Activated naive CD4-positive, alpha-beta T cell treated with anti-CD3 and anti-CD28 coated beads, Interleukin-2, amount 10 ng/mL, durations not matched to agents 7 days and 5 days (primary cell): ENCODE measurements around the gene REN.

Source experiments
- CTCF ChIA-PET: fragments of 350-600 bp; sonication (Branson Sonifier 250); formaldehyde crosslinking; loops from one replicate; lab custom pipeline; 2021; ENCODE audit warnings: antibody characterized with exemption; lab: Charles Lee
- DNase-seq: peaks from one replicate; pipeline ENCODE4 v3.0.0-alpha.2; 2020
- H3K27ac Mint-ChIP-seq: one replicate; pipeline ENCODE4 v1.8.0; 2021; ENCODE audit warnings: mild to moderate bottlenecking, moderate library complexity, mixed read lengths
- H3K27me3 Mint-ChIP-seq: one replicate; pipeline ENCODE4 v1.8.0; 2021; ENCODE audit warnings: mild to moderate bottlenecking, mixed read lengths
- H3K36me3 Mint-ChIP-seq: one replicate; pipeline ENCODE4 v1.8.0; 2021; ENCODE audit warnings: mixed read lengths
- H3K4me1 Mint-ChIP-seq: one replicate; pipeline ENCODE4 v1.8.0; 2021; ENCODE audit warnings: mixed read lengths
- H3K4me3 Mint-ChIP-seq: one replicate; pipeline ENCODE4 v1.8.0; 2021; ENCODE audit warnings: mild to moderate bottlenecking, moderate library complexity, mixed read lengths
- H3K9me3 Mint-ChIP-seq: one replicate; pipeline ENCODE4 v1.8.0; 2021; ENCODE audit warnings: mixed read lengths

Gene REN

DNA sequence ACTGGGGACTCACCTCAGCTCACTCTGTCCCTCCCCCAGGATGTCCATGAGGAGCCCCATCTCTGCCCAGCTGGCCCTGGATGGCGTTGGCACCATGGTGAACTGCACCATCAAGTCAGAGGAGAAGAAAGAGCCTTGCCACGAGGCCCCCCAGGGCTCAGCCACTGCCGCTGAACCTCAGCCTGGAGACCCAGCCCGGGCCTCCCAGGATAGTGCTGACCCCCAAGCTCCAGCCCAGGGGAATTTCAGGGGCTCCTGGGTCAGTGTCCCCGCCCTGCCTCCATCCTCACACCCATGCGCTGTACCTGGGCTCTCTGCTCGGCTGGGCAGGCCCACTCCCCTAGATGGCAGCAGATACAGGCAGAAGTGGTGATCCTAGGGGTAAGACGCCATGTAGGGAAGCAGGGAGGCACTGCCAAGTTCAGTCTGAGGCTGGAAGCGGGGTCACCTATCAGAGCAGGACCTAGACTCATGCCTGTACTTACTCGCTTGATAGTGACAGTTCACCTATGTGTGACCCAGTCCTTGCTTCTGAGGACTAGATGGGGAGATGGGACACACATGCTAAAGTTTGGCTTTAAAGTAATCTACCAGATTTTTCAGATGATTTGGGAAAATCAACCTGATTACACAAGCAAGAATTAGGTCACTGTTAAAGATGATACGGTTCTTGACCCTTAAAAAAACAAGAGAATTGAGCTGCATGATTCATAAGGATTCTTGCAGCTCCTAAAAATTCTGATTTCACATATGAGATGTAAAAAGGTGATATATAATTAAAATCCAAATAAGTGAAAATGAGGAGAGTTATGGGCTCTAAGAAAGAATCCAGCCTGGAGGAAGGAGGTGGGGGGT lies 53.0 kb downstream of the REN start:
- H3K27ac Mint-ChIP-seq, result no peak overlapping the region
- no peak overlapping the region for H3K4me3 Mint-ChIP-seq
- H3K27me3 Mint-ChIP-seq, result peaks cover 17% of the 10 kb centered on the region
- no peaks in the 10 kb centered on the region for H3K4me1 Mint-ChIP-seq
- no peak for DNase-seq
- no peaks in the 10 kb centered on the region for H3K9me3 Mint-ChIP-seq
- CTCF ChIA-PET, result interaction anchor here (0.7 kb wide), 1 partner anchor 22 kb away, joined by 3 read pairs; no protein-coding TSS in a partner anchor
- H3K36me3 Mint-ChIP-seq, result no peaks in the 10 kb centered on the region

DNA sequence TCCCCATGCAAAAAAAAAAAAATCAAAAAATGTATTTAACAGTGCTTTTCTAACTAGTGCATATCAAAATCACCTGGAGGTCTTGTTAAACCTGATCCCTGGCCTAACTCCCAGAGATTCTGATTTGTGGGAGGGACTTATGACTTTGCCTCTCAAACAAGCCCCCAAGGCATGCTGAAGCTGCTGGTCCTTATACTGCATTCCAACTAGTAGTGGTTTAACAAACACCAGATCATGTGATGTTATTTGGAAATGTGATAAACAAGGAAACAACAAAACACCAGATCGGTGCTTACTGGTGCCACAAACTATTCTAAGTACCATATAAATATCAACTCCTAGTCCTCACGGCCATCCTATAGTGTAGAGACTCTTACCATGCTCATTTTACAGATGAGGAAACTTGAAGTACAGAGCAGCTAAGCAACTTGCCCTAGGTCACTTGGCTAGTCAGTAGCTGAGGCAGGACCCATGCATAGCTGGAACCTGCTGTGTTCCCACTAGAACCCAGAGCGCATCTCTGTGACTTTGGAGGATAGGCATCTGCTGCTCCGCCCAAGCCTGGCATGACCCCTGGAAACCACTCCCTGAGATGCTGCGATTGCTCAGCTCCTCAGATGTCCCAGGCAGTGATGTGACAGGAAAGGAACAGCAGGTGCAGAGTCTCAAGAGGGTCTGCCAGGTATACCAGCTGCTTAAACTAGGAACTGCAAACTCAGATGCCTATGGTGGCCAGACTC lies 55.1 kb downstream of the REN start:
- Mint-ChIP-seq H3K27ac (no peak overlapping the region), H3K36me3 (no peaks in the 10 kb centered on the region), H3K9me3 (no peaks in the 10 kb centered on the region), H3K4me3 (no peak overlapping the region), H3K4me1 (no peaks in the 10 kb centered on the region), H3K27me3 (peaks cover 27% of the 10 kb centered on the region)
- CTCF ChIA-PET, result no interaction called here
- DNase-seq, result no peak

DNA sequence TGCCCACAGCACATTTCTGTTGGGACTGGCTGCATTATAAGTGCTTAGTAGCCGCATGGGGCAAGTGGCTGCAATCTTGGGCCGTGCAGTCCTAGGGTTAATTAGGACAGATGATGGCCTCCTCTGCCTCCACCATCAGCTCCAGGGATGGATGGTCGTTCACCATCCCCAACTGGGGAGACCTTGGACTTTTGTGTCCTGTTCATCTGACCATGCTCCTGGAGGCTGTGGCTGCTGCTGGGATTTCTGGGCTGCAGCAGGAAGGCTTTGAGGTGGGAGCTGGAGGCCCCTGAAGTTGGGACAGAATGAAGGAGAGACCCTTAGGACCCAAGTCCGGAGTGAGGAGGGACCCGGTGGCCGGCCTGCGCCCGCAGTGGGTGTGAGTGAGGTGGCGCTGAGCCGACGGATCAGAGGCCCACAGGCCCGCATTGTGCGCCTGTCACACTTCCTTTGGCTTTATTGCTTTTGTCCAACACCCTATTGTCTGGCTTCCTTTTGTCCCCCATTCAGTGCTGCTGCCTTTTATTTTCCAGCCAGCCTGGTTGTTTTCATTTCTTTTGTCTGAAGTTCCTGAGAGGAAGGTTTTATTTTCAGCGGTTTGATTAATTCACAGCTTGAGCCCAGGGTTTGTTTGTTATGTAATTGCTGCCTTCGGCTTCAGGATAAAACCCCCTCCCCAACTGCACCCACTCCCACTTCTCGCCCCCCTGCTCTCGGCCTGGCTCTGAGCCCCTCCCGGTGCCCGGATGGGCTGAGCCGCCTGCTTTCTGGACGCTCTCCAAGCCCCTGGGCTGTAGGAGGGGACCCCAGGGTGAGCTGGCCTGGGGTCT lies 57.6 kb downstream of the REN start:
- peaks cover 41% of the 10 kb centered on the region for H3K27me3 Mint-ChIP-seq
- no peaks in the 10 kb centered on the region for H3K9me3 Mint-ChIP-seq
- H3K27ac Mint-ChIP-seq, result no peak overlapping the region
- H3K4me3 Mint-ChIP-seq, result no peak overlapping the region
- H3K4me1 Mint-ChIP-seq, result peaks cover 15% of the 10 kb centered on the region
- H3K36me3 Mint-ChIP-seq, result no peaks in the 10 kb centered on the region
- CTCF ChIA-PET, result interaction anchor here (1.1 kb wide), 1 partner anchor 20 kb away, joined by 3 read pairs; no protein-coding TSS in a partner anchor
- no peak for DNase-seq

DNA sequence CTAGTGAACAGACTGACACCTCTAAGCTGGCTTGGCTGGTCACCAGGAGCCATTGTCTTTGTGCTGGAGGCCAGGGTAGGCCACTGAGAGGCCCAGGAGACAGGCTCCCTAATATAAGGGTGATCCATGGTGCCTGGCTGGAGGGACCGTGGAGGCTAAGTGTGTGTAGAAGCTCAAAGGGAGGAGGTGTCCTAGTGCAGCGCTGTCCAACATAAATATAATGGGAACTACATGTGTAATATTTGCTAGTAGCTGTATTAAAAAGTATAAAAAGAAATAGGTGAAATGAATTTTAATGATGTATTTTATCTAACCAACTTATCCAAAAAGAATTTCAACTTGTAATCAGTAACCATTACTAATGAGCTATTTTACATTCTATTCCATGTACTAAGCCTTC lies 58.2 kb downstream of the REN start:
- no peak overlapping the region for H3K27ac Mint-ChIP-seq
- H3K27me3 Mint-ChIP-seq, result peaks cover 40% of the 10 kb centered on the region
- no peak for DNase-seq
- H3K36me3 Mint-ChIP-seq, result no peaks in the 10 kb centered on the region
- CTCF ChIA-PET, result interaction anchor here (1.1 kb wide), 1 partner anchor 21 kb away, joined by 3 read pairs; no protein-coding TSS in a partner anchor
- peaks cover 22% of the 10 kb centered on the region for H3K4me1 Mint-ChIP-seq
- H3K9me3 Mint-ChIP-seq, result no peaks in the 10 kb centered on the region
- H3K4me3 Mint-ChIP-seq, result no peak overlapping the region

DNA sequence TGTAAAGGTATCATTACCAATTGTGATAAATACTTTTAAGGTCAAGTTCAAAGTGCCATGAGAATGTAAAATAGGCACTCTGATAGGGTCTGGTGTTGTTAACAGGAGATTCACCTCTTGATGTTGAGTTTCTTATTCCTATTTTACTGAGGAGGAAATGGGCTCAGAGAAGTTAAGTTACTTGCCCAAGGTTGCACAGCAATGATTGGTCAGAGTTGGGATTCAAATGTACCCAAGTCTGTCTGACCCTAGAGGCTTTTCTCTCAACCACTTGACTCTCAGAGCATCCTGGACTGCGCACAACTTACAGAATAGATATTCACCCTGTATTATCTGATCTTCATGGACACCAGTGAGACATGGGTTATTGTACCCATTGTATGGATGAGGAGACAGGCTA lies 59.3 kb downstream of the REN start:
- H3K27me3 Mint-ChIP-seq, result peaks cover 42% of the 10 kb centered on the region
- H3K4me1 Mint-ChIP-seq, result peaks cover 30% of the 10 kb centered on the region
- H3K4me3 Mint-ChIP-seq, result no peak overlapping the region
- no peak overlapping the region for H3K27ac Mint-ChIP-seq
- H3K9me3 Mint-ChIP-seq, result no peaks in the 10 kb centered on the region
- no peak for DNase-seq
- CTCF ChIA-PET, result no interaction called here
- no peaks in the 10 kb centered on the region for H3K36me3 Mint-ChIP-seq

DNA sequence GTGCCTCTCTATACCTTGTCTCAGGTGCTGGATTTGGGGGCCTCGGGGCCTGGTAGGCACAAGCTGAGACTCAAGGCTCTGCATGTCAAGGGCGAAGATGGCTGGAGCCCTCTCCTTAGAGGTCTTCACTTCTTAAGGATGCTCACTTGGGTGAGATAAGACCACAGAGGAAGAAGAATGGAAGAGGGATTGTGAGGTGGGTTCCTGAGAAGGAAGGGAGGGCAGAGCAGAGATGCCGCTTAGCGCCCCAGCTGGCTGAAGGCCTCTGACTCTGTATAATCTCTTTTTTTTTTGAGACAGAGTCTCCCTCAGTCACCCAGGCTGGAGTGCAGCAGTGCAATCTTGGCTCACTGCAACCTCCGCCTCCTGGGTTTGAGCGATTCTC lies 61.0 kb downstream of the REN start:
- Mint-ChIP-seq H3K9me3 (no peaks in the 10 kb centered on the region), H3K4me3 (no peak overlapping the region), H3K36me3 (no peaks in the 10 kb centered on the region), H3K4me1 (peaks cover 30% of the 10 kb centered on the region), H3K27ac (peak overlapping the region; percentile 86), H3K27me3 (peaks cover 54% of the 10 kb centered on the region)
- CTCF ChIA-PET, result no interaction called here
- DNase-seq, result no peak
